SK-N-MC (cell line): ENCODE measurements around the gene SERINC2.

Experiments
- EZH2 ChIP-seq: fragments of 200-600 bp; sonication (generic); IDR thresholded peaks from one replicate; pipeline ENCODE4 v1.6.1; 2017; ENCODE audit warnings: antibody characterized with exemption
- FOXP2 ChIP-seq: optimal IDR thresholded peaks from 2 replicates; pipeline ENCODE3; 2011; ENCODE audit warnings: mild to moderate bottlenecking, moderate library complexity; ENCODE audit not compliant: insufficient read depth; ENCODE audit errors: extremely low read length, control extremely low read depth
- POLR2AphosphoS5 ChIP-seq: IDR thresholded peaks from 2 replicates; pipeline ENCODE4 v1.6.1; 2012; ENCODE audit warnings: mild to moderate bottlenecking, low read depth, low read length, borderline replicate concordance

- TF ChIP-seq EZH2 (no peak), POLR2AphosphoS5 (no peak), FOXP2 (no peak)
These were observed 40.5 kb downstream of the SERINC2 start for GRCh38 chr1:31453384-31454079.
